Posterior cingulate gyrus (tissue), 11 donors: ENCODE data around the gene MEGF11.

Source experiments
- DNase-seq, 10 donors: peaks; one replicate each; pipeline versions ENCODE4 v3.0.0 to v3.0.0-alpha.2; 2020 to 2021; ENCODE audit warnings: mixed read lengths in 3 of 10
- intact Hi-C: fragments of 100-400 bp; cut with DNase I; formaldehyde crosslinking; loops from one replicate; pipeline ENCODE4 v1.15.1; 2023

MEGF11 gene

GRCh38 chr15:66241908-66242285 is 11.7 kb downstream of the MEGF11 start:
- intact Hi-C loops, result no loop called here

GRCh38 chr15:66241087-66241907 is 12.3 kb downstream of the MEGF11 start:
- intact Hi-C loops, result no loop called here
- peak in 1 of 10 donors; percentile 53 for DNase-seq

More at GRCh38 chr15:66241908-66242285, 11.7 kb downstream of the MEGF11 start:
- no peak for DNase-seq

- intact Hi-C loops, result no loop called here
- DNase-seq, result peak in 1 of 10 donors; percentile 44
Measured at GRCh38 chr15:66240240-66240794, 13.2 kb downstream of the MEGF11 start.

GRCh38 chr15:66239514-66239913 is 14.0 kb downstream of the MEGF11 start:
- DNase-seq, result peak in 1 of 10 donors; percentile 76
- intact Hi-C loops, result no loop called here

- DNase-seq, result peak in 1 of 10 donors; percentile 12
- intact Hi-C loops, result no loop called here
Measured at GRCh38 chr15:66238318-66238717, 15.2 kb downstream of the MEGF11 start.

GRCh38 chr15:66237513-66238235 is 15.9 kb downstream of the MEGF11 start:
- intact Hi-C loops, result no loop called here
- peak in 1 of 10 donors; percentile 40 for DNase-seq

- DNase-seq, result peak in 1 of 10 donors; percentile 55
- intact Hi-C loops, result no loop called here
Measured at GRCh38 chr15:66236806-66237375, 16.7 kb downstream of the MEGF11 start.

- intact Hi-C loops, result no loop called here
- DNase-seq, result no peak
Measured at GRCh38 chr15:66235866-66236265, 17.7 kb downstream of the MEGF11 start.

GRCh38 chr15:66234798-66235197 is 18.8 kb downstream of the MEGF11 start:
- intact Hi-C loops, result no loop called here
- DNase-seq, result peak in 2 of 10 donors; percentile 12 to 14

GRCh38 chr15:66233487-66234415 is 19.8 kb downstream of the MEGF11 start:
- intact Hi-C loops, result no loop called here
- peak in 2 of 10 donors; percentile 33 to 50 for DNase-seq

GRCh38 chr15:66232267-66232625 is 21.3 kb downstream of the MEGF11 start:
- intact Hi-C loops, result no loop called here

GRCh38 chr15:66231394-66232266 is 21.9 kb downstream of the MEGF11 start:
- intact Hi-C loops, result no loop called here
- DNase-seq, result peak in 2 of 10 donors; percentile 51 to 55

More at GRCh38 chr15:66232267-66232625, 21.3 kb downstream of the MEGF11 start:
- peak in 1 of 10 donors; percentile 24 for DNase-seq

- intact Hi-C loops, result no loop called here
- DNase-seq, result peak in 2 of 10 donors; percentile 25 to 66
Measured at GRCh38 chr15:66229790-66230465, 23.6 kb downstream of the MEGF11 start.

GRCh38 chr15:66228807-66229735 is 24.5 kb downstream of the MEGF11 start:
- intact Hi-C loops, result no loop called here
- DNase-seq, result peak in 2 of 10 donors; percentile 69 to 70

GRCh38 chr15:66226736-66227135 is 26.8 kb downstream of the MEGF11 start:
- DNase-seq, result peak in 2 of 10 donors; percentile 32 to 53
- intact Hi-C loops, result no loop called here

- peak in 2 of 10 donors; percentile 24 to 31 for DNase-seq
- intact Hi-C loops, result no loop called here
Measured at GRCh38 chr15:66225656-66226274, 27.8 kb downstream of the MEGF11 start.

GRCh38 chr15:66224946-66225345 is 28.6 kb downstream of the MEGF11 start:
- DNase-seq, result peak in 2 of 10 donors; percentile 55
- intact Hi-C loops, result no loop called here
